ENCODE data around the gene ZNHIT1.

DNA sequence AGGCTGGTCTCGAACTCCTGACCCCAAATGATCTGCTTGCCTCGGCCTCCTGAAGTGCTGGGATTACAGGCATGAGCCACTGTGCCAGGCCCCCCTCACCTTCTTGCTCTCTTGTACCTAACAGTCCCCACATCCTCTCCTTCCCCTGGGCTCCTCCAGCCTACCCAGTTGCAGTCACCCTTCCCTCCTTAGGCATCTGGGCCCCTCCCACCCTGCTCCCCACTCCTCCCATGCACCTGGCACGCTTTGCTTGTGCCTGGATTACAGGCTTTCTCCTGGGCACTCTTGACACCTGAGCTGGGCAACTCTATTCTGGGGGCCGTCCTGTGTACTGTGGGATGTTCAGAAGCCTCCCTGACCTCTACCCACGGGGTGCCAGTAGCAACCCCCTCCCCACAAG, 16.7 kb downstream of the ZNHIT1 start:
- TF ChIP-seq CTCF (IDR thresholded peaks at IDR 0.05) (no peak), POLR2A (IDR thresholded peaks at IDR 0.05) (no peak)
